Mesendoderm (in vitro differentiated cells): ENCODE results near the gene COPB2.

Experiments
- DNase-seq: peaks from one replicate; pipeline ENCODE4 v3.0.0; 2013
- H2AK5ac ChIP-seq: 2 replicates; pipeline ENCODE4 v1.6.1; 2013; ENCODE audit warnings: low read length, inconsistent platforms
- H2BK120ac ChIP-seq: 2 replicates; pipeline ENCODE4 v1.6.1; 2013; ENCODE audit warnings: low read depth, mild to moderate bottlenecking, low read length, moderate library complexity, mixed read lengths
- H2BK15ac ChIP-seq: replicated peaks from 2 replicates; pipeline ENCODE4 v1.6.1; 2013; ENCODE audit warnings: low read depth, mild to moderate bottlenecking, moderate library complexity
- H2BK5ac ChIP-seq: 2 replicates; pipeline ENCODE4 v1.6.1; 2013; ENCODE audit warnings: low read length, inconsistent platforms
- H3K18ac ChIP-seq: 2 replicates; pipeline ENCODE4 v1.6.1; 2013; ENCODE audit warnings: mild to moderate bottlenecking, low read length, mixed read lengths
- H3K23ac ChIP-seq: one replicate; pipeline ENCODE4 v1.6.1; 2013; ENCODE audit warnings: low read length
- H3K27ac ChIP-seq: 2 replicates; pipeline ENCODE4 v1.5.1; 2013; ENCODE audit warnings: low read depth, mild to moderate bottlenecking, inconsistent platforms, low read length, moderate library complexity
- H3K27me3 ChIP-seq: 2 replicates; pipeline ENCODE4 v1.6.1; 2013; ENCODE audit warnings: low read length, control low read depth, mild to moderate bottlenecking, inconsistent platforms; ENCODE audit not compliant: insufficient read depth, poor library complexity
- H3K36me3 ChIP-seq: 2 replicates; pipeline ENCODE4 v1.6.1; 2013; ENCODE audit warnings: low read length, inconsistent platforms; ENCODE audit not compliant: control insufficient read depth, insufficient read depth
- H3K4ac ChIP-seq: one replicate; pipeline ENCODE4 v1.6.1; 2013; ENCODE audit warnings: low read depth, mild to moderate bottlenecking, low read length, moderate library complexity
- H3K4me1 ChIP-seq: 2 replicates; pipeline ENCODE4 v1.6.1; 2013; ENCODE audit warnings: low read depth, low read length, inconsistent platforms; ENCODE audit not compliant: control insufficient read depth
- H3K4me2 ChIP-seq: 2 replicates; pipeline ENCODE4 v1.6.1; 2013; ENCODE audit warnings: low read length
- H3K4me3 ChIP-seq: 2 replicates; pipeline ENCODE4 v1.5.1; 2013; ENCODE audit warnings: mild to moderate bottlenecking, low read length
- H3K56ac ChIP-seq: one replicate; pipeline ENCODE4 v1.6.1; 2013; ENCODE audit warnings: low read length
- H3K79me1 ChIP-seq: 2 replicates; pipeline ENCODE4 v1.6.1; 2013; ENCODE audit warnings: low read length, inconsistent platforms
- H3K79me2 ChIP-seq: 2 replicates; pipeline ENCODE4 v1.6.1; 2013; ENCODE audit warnings: mild to moderate bottlenecking, low read length; ENCODE audit not compliant: control insufficient read depth, insufficient read depth
- H3K9ac ChIP-seq: 2 replicates; pipeline ENCODE4 v1.6.1; 2013; ENCODE audit warnings: low read length, inconsistent platforms
- H4K5ac ChIP-seq: one replicate; pipeline ENCODE4 v1.6.1; 2013; ENCODE audit warnings: low read length
- H4K8ac ChIP-seq: one replicate; pipeline ENCODE4 v1.6.1; 2013; ENCODE audit warnings: low read depth, mild to moderate bottlenecking, control low read depth, low read length, moderate library complexity
- WGBS: extraction: QIAGEN DNeasy Blood & Tissue Kit; methylation state at CpG from one replicate; pipeline ENCODE4 v1.1.7; 2013; ENCODE audit warnings: low lambda C conversion rate, missing lambda C conversion rate; ENCODE audit not compliant: insufficient coverage; ENCODE audit errors: extremely low coverage; 5-methylcytosine and 5-hydroxymethylcytosine counted together

The COPB2 gene

GRCh38 chr3:139318431-139318816 is 71.0 kb downstream of the COPB2 start:
- H2BK5ac ChIP-seq = no peak overlapping the region
- no peak overlapping the region for H3K4ac ChIP-seq
- no peaks in the 10 kb centered on the region for H3K4me1 ChIP-seq
- H2AK5ac ChIP-seq = no peak overlapping the region
- no peak overlapping the region for H3K9ac ChIP-seq
- no peak overlapping the region for H2BK120ac ChIP-seq
- no peak overlapping the region for H4K8ac ChIP-seq
- no peak overlapping the region for H3K4me3 ChIP-seq
- no peak overlapping the region for H3K56ac ChIP-seq
- no peaks in the 10 kb centered on the region for H3K79me2 ChIP-seq
- H3K36me3 ChIP-seq = no peaks in the 10 kb centered on the region
- no CpG with 5 or more reads among the region's 3 CpGs for WGBS
- no peak overlapping the region for H3K4me2 ChIP-seq
- no peaks in the 10 kb centered on the region for H3K27me3 ChIP-seq
- H3K18ac ChIP-seq = no peak overlapping the region
- no peak overlapping the region for H4K5ac ChIP-seq
- no peak overlapping the region for H3K27ac ChIP-seq
- no peaks in the 10 kb centered on the region for H3K79me1 ChIP-seq
- no peak overlapping the region for H3K23ac ChIP-seq
- no peak for DNase-seq
- H2BK15ac ChIP-seq = no peak overlapping the region

- Histone ChIP-seq H4K8ac (no peak overlapping the region), H3K27me3 (no peaks in the 10 kb centered on the region), H2AK5ac (no peak overlapping the region), H3K4ac (no peak overlapping the region), H3K4me2 (no peak overlapping the region), H3K79me1 (no peaks in the 10 kb centered on the region), H2BK5ac (no peak overlapping the region), H3K36me3 (no peaks in the 10 kb centered on the region), H4K5ac (no peak overlapping the region), H3K18ac (no peak overlapping the region), H3K23ac (no peak overlapping the region), H3K4me1 (peaks cover 1% of the 10 kb centered on the region), H3K79me2 (no peaks in the 10 kb centered on the region), H2BK120ac (no peak overlapping the region), H3K9ac (no peak overlapping the region), H3K4me3 (no peak overlapping the region), H2BK15ac (no peak overlapping the region), H3K27ac (no peak overlapping the region), H3K56ac (no peak overlapping the region)
- no CpG with 5 or more reads among the region's 8 CpGs for WGBS
- no peak for DNase-seq
Measured at GRCh38 chr3:139317660-139318430, 71.6 kb downstream of the COPB2 start.

GRCh38 chr3:139317215-139317614 is 72.2 kb downstream of the COPB2 start:
- no peak overlapping the region for H2BK5ac ChIP-seq
- H4K8ac ChIP-seq = no peak overlapping the region
- no peak overlapping the region for H3K56ac ChIP-seq
- H3K18ac ChIP-seq = no peak overlapping the region
- H3K9ac ChIP-seq = no peak overlapping the region
- no peak overlapping the region for H3K4me3 ChIP-seq
- no peaks in the 10 kb centered on the region for H3K36me3 ChIP-seq
- H3K79me1 ChIP-seq = no peaks in the 10 kb centered on the region
- H3K27ac ChIP-seq = no peak overlapping the region
- no peak overlapping the region for H3K4me2 ChIP-seq
- no peak overlapping the region for H2BK120ac ChIP-seq
- DNase-seq = no peak
- no peaks in the 10 kb centered on the region for H3K79me2 ChIP-seq
- H2BK15ac ChIP-seq = no peak overlapping the region
- no peaks in the 10 kb centered on the region for H3K27me3 ChIP-seq
- no peak overlapping the region for H3K23ac ChIP-seq
- no peak overlapping the region for H3K4ac ChIP-seq
- no peak overlapping the region for H2AK5ac ChIP-seq
- H3K4me1 ChIP-seq = peaks cover 1% of the 10 kb centered on the region
- H4K5ac ChIP-seq = no peak overlapping the region
- WGBS = no CpG with 5 or more reads among the region's 6 CpGs

- Histone ChIP-seq H3K18ac (no peak overlapping the region), H3K56ac (no peak overlapping the region), H3K4ac (no peak overlapping the region), H4K8ac (no peak overlapping the region), H2BK120ac (no peak overlapping the region), H3K79me2 (no peaks in the 10 kb centered on the region), H3K9ac (no peak overlapping the region), H3K27ac (no peak overlapping the region), H2BK15ac (no peak overlapping the region), H3K4me3 (no peak overlapping the region), H3K4me2 (no peak overlapping the region), H2AK5ac (no peak overlapping the region), H3K27me3 (no peaks in the 10 kb centered on the region), H3K79me1 (no peaks in the 10 kb centered on the region), H3K36me3 (no peaks in the 10 kb centered on the region), H4K5ac (no peak overlapping the region), H3K23ac (no peak overlapping the region), H3K4me1 (peaks cover 1% of the 10 kb centered on the region), H2BK5ac (no peak overlapping the region)
- no CpG with 5 or more reads among the region's 5 CpGs for WGBS
- DNase-seq = no peak
Measured at GRCh38 chr3:139313921-139314320, 75.5 kb downstream of the COPB2 start.

GRCh38 chr3:139312959-139313358 is 76.5 kb downstream of the COPB2 start:
- Histone ChIP-seq H3K56ac (no peak overlapping the region), H4K5ac (no peak overlapping the region), H3K79me1 (no peaks in the 10 kb centered on the region), H2BK15ac (no peak overlapping the region), H3K4me3 (no peak overlapping the region), H3K4ac (no peak overlapping the region), H3K27ac (no peak overlapping the region), H4K8ac (no peak overlapping the region), H2AK5ac (no peak overlapping the region), H3K27me3 (no peaks in the 10 kb centered on the region), H3K18ac (no peak overlapping the region), H3K4me2 (no peak overlapping the region), H3K23ac (no peak overlapping the region), H3K79me2 (no peaks in the 10 kb centered on the region), H2BK120ac (no peak overlapping the region), H3K36me3 (no peaks in the 10 kb centered on the region), H3K9ac (no peak overlapping the region), H3K4me1 (peaks cover 1% of the 10 kb centered on the region), H2BK5ac (no peak overlapping the region)
- no CpG with 5 or more reads among the region's 2 CpGs for WGBS
- peak; percentile 72 for DNase-seq

GRCh38 chr3:139312416-139312815 is 77.0 kb downstream of the COPB2 start:
- Histone ChIP-seq H3K23ac (no peak overlapping the region), H3K79me1 (no peaks in the 10 kb centered on the region), H2BK15ac (no peak overlapping the region), H3K36me3 (no peaks in the 10 kb centered on the region), H2AK5ac (no peak overlapping the region), H3K79me2 (no peaks in the 10 kb centered on the region), H3K56ac (no peak overlapping the region), H3K27me3 (no peaks in the 10 kb centered on the region), H3K4me3 (no peak overlapping the region), H3K27ac (no peak overlapping the region), H3K9ac (no peak overlapping the region), H3K18ac (no peak overlapping the region), H4K8ac (no peak overlapping the region), H3K4me1 (peaks cover 1% of the 10 kb centered on the region), H3K4me2 (no peak overlapping the region), H2BK5ac (no peak overlapping the region), H4K5ac (no peak overlapping the region), H2BK120ac (no peak overlapping the region), H3K4ac (no peak overlapping the region)
- no CpG with 5 or more reads among the region's 1 CpG for WGBS
- no peak for DNase-seq
